ENCODE data around the gene RPL9.

GRCh38 chr4:39470402-39470801 is 11.7 kb upstream of the RPL9 start:
- TF ChIP-seq, protein P1, sequence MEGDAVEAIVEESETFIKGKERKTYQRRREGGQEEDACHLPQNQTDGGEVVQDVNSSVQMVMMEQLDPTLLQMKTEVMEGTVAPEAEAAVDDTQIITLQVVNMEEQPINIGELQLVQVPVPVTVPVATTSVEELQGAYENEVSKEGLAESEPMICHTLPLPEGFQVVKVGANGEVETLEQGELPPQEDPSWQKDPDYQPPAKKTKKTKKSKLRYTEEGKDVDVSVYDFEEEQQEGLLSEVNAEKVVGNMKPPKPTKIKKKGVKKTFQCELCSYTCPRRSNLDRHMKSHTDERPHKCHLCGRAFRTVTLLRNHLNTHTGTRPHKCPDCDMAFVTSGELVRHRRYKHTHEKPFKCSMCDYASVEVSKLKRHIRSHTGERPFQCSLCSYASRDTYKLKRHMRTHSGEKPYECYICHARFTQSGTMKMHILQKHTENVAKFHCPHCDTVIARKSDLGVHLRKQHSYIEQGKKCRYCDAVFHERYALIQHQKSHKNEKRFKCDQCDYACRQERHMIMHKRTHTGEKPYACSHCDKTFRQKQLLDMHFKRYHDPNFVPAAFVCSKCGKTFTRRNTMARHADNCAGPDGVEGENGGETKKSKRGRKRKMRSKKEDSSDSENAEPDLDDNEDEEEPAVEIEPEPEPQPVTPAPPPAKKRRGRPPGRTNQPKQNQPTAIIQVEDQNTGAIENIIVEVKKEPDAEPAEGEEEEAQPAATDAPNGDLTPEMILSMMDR (conservative IDR thresholded peaks at IDR 0.05; ENCODE audit: low read depth, low read length), result no peak
- TF ChIP-seq SMC3 (IDR thresholded peaks at IDR 0.05; ENCODE audit: low read depth, low read length) (no peak), ELK1 (IDR thresholded peaks at IDR 0.05; ENCODE audit: borderline replicate concordance, low read depth, low read length) (no peak), RFX5 (IDR thresholded peaks at IDR 0.05; ENCODE audit: low read depth, low read length) (no peak), POLR2A (IDR thresholded peaks at IDR 0.05; ENCODE audit: low read depth, low read length) (no peak), RAD21 (IDR thresholded peaks at IDR 0.05; ENCODE audit: low read length) (no peak), BHLHE40 (IDR thresholded peaks at IDR 0.05; ENCODE audit: low read depth, low read length) (no peak), CEBPB (IDR thresholded peaks at IDR 0.05; ENCODE audit: low read depth, low read length) (no peak)
